Muscle layer of colon (tissue), 2 donors: Measurements from ENCODE around the gene FLYWCH1.

ENCODE experiments used
- H3K27ac ChIP-seq: one replicate; pipeline ENCODE4 v1.7.0; 2013; ENCODE audit warnings: low read depth, mild to moderate bottlenecking, low read length, moderate library complexity
- H3K27me3 ChIP-seq, 2 donors: one replicate each; pipeline ENCODE4 v1.7.0; 2013; ENCODE audit warnings: low read length in 2 of 2, mild to moderate bottlenecking in 2 of 2; ENCODE audit not compliant: insufficient read depth in 2 of 2, control insufficient read depth in 1 of 2
- H3K36me3 ChIP-seq: one replicate; pipeline ENCODE4 v1.7.0; 2013; ENCODE audit warnings: mild to moderate bottlenecking, low read length; ENCODE audit not compliant: insufficient read depth
- H3K4me1 ChIP-seq: one replicate; pipeline ENCODE4 v1.7.0; 2013; ENCODE audit warnings: mild to moderate bottlenecking, low read length; ENCODE audit not compliant: insufficient read depth
- H3K4me3 ChIP-seq, 2 donors: one replicate each; pipeline ENCODE4 v1.7.0; 2013; ENCODE audit warnings: low read length in 2 of 2, low read depth in 1 of 2, mild to moderate bottlenecking in 1 of 2, moderate library complexity in 1 of 2
- H3K9ac ChIP-seq: one replicate; pipeline ENCODE4 v1.7.0; 2013; ENCODE audit warnings: low read length
- H3K9me3 ChIP-seq: one replicate; pipeline ENCODE4 v1.7.0; 2013; ENCODE audit warnings: mild to moderate bottlenecking, low read length
- donor health status: abdominal sarcoma.
- donor health status: Adenocarcinoma of cecum.

The FLYWCH1 gene

GRCh38 chr16:2967721-2968161 lies 56.0 kb downstream of the FLYWCH1 start:
- Histone ChIP-seq H3K36me3 (no peaks in the 10 kb centered on the region), H3K27ac (no peak overlapping the region), H3K4me3 (no peak overlapping the region), H3K9me3 (no peaks in the 10 kb centered on the region), H3K9ac (no peak overlapping the region), H3K27me3 (peaks cover 44 to 83% of the 10 kb centered on the region in 2 donors), H3K4me1 (peaks cover 16% of the 10 kb centered on the region)

DNA sequence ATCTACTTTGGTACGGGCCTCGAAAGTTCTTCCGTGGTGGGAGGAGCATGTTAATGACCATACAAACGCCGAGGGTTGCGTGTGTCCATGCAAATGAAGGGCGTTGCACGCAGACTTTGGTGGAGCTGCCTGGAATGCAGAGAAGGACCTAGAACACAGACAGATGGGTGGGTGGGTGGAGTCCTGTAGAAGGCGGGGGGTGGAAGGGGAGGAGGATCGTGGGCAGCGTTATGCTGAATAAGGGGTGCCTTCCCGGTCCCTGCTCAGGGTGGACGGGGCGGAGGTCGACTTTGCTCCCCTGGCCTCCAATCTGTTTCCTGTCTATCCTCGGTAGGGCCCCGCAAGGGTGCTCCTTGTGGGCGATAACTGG lies 56.6 kb downstream of the FLYWCH1 start:
- Histone ChIP-seq H3K4me1 (peaks cover 16% of the 10 kb centered on the region), H3K9me3 (no peaks in the 10 kb centered on the region), H3K4me3 (peak overlapping the region; percentile 55 to 59), H3K27me3 (peaks cover 42 to 77% of the 10 kb centered on the region in 2 donors), H3K36me3 (no peaks in the 10 kb centered on the region), H3K9ac (no peak overlapping the region), H3K27ac (no peak overlapping the region)

GRCh38 chr16:2968738-2969544 lies 57.2 kb downstream of the FLYWCH1 start, which contains the start of gene PAQR4:
PAQR4 (plus strand) TSS chr16:2969348; CDS start chr16:2969675, 327 bp downstream.
- Histone ChIP-seq H3K36me3 (no peaks in the 10 kb centered on the region), H3K9me3 (no peaks in the 10 kb centered on the region), H3K9ac (no peak within 1 kb of the TSS), H3K27ac (no peak within 1 kb of the TSS), H3K4me3 (peak within 1 kb of the TSS; percentile 55 to 59), H3K4me1 (peaks cover 16% of the 10 kb centered on the region), H3K27me3 (peaks cover 37 to 71% of the 10 kb centered on the region in 2 donors)

DNA sequence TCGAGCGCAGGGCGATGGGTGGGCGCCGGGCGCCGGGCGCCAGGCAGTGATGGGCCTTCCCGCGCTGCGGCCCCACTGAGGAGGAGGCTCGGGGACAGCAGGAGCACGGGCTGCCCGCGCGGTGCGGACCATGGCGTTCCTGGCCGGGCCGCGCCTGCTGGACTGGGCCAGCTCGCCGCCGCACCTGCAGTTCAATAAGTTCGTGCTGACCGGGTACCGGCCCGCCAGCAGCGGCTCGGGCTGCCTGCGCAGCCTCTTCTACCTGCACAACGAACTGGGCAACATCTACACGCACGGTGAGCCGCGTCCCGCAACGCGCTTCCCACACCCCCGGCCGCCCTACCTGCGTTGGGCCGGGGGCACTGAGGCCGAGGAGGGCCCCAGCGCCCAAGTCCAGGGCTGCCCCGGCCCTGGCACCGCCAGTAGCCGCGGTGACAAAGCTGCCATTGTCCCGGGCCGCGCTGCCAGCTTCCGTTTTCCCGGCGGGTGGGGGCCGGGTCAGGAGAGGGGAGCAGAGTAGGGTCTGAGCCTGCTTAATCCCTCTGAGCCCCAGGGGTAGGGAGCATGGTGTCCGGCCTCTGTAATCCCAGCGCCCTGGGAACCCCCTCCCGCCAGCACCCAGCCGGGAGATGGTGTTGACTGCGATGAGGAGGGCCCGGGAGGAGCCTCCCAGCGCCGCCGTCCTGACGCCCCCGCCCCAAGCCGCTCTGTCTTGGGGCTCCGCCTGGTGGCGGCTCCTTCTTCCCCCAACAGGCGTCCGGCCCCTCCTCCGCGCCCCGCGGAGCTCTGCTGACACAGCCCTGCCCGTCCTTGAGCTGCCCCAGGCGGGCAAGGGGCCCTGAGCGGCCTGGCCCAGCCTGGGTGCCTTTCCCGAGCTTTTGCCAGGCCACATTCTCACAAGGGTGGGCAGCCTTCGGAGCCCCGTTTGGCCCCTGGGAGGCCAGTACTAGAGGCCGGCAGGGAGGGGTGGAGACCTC lies 58.1 kb downstream of the FLYWCH1 start:
- H3K27me3 ChIP-seq, result peaks cover 29 to 62% of the 10 kb centered on the region in 2 donors
- no peaks in the 10 kb centered on the region for H3K36me3 ChIP-seq
- no peaks in the 10 kb centered on the region for H3K9me3 ChIP-seq
- peaks cover 9% of the 10 kb centered on the region for H3K4me1 ChIP-seq
- H3K27ac ChIP-seq, result no peak overlapping the region
- H3K9ac ChIP-seq, result no peak overlapping the region
- peak overlapping the region; percentile 55 to 59 for H3K4me3 ChIP-seq

GRCh38 chr16:2970563-2970962 lies 58.8 kb downstream of the FLYWCH1 start:
- H3K27me3 ChIP-seq, result peaks cover 23 to 55% of the 10 kb centered on the region in 2 donors
- peaks cover 9% of the 10 kb centered on the region for H3K4me1 ChIP-seq
- no peaks in the 10 kb centered on the region for H3K9me3 ChIP-seq
- no peak overlapping the region for H3K9ac ChIP-seq
- H3K4me3 ChIP-seq, result no peak overlapping the region
- H3K27ac ChIP-seq, result no peak overlapping the region
- H3K36me3 ChIP-seq, result no peaks in the 10 kb centered on the region

DNA sequence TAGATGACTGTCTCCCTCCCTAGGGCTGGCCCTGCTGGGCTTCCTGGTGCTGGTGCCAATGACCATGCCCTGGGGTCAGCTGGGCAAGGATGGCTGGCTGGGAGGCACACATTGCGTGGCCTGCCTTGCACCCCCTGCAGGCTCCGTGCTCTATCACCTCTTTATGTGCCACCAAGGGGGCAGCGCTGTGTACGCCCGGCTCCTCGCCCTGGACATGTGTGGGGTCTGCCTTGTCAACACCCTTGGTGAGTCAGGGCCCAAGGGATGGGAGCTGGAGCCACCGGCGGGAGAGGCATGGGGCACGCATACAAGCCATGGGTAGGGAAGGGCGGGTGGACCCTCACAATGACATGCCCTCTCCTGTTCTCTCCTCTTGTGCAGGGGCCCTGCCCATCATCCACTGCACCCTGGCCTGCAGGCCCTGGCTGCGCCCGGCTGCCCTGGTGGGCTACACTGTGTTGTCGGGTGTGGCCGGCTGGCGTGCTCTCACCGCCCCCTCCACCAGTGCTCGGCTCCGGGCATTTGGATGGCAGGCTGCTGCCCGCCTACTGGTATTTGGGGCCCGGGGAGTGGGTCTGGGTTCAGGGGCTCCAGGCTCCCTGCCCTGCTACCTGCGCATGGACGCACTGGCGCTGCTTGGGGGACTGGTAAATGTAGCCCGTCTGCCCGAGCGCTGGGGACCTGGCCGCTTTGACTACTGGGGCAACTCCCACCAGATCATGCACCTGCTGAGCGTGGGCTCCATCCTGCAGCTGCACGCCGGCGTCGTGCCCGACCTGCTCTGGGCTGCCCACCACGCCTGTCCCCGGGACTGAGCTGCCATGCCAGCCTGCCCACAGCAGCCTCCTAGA lies 59.6 kb downstream of the FLYWCH1 start:
- H3K27ac ChIP-seq, result no peak overlapping the region
- H3K27me3 ChIP-seq, result peaks cover 15 to 50% of the 10 kb centered on the region in 2 donors
- no peak overlapping the region for H3K9ac ChIP-seq
- no peaks in the 10 kb centered on the region for H3K9me3 ChIP-seq
- no peaks in the 10 kb centered on the region for H3K36me3 ChIP-seq
- no peak overlapping the region for H3K4me3 ChIP-seq
- H3K4me1 ChIP-seq, result peaks cover 9% of the 10 kb centered on the region

- Histone ChIP-seq H3K4me1 (peaks cover 9% of the 10 kb centered on the region), H3K9me3 (no peaks in the 10 kb centered on the region), H3K27ac (no peak overlapping the region), H3K4me3 (no peak overlapping the region), H3K27me3 (peaks cover 15 to 42% of the 10 kb centered on the region in 2 donors), H3K36me3 (no peaks in the 10 kb centered on the region), H3K9ac (no peak overlapping the region)
Measured at GRCh38 chr16:2971985-2972784, 60.5 kb downstream of the FLYWCH1 start.

DNA sequence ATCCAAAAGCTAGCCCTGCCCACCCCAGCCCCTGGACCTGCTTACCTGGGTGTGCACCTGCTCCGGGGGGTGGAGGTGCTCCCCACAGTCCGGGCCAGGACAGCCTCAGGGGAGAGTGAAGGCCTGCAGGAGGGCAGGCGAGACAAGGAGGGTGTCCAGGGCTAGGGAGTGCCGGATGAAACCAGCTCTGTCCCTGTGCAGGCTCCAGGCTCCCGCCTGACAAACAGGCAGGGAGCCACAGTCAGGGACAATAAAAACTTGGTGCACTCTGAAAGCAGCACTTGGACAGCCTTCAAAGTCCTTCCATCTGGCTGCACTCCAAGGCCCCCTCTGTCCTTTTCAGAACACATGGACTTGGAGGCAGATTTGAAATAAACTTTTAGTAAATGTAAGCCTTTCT lies 61.4 kb downstream of the FLYWCH1 start:
- peaks cover 8 to 39% of the 10 kb centered on the region in 2 donors for H3K27me3 ChIP-seq
- no peak overlapping the region for H3K27ac ChIP-seq
- peaks cover 9% of the 10 kb centered on the region for H3K4me1 ChIP-seq
- H3K9me3 ChIP-seq, result no peaks in the 10 kb centered on the region
- no peak overlapping the region for H3K9ac ChIP-seq
- no peaks in the 10 kb centered on the region for H3K36me3 ChIP-seq
- no peak overlapping the region for H3K4me3 ChIP-seq

DNA sequence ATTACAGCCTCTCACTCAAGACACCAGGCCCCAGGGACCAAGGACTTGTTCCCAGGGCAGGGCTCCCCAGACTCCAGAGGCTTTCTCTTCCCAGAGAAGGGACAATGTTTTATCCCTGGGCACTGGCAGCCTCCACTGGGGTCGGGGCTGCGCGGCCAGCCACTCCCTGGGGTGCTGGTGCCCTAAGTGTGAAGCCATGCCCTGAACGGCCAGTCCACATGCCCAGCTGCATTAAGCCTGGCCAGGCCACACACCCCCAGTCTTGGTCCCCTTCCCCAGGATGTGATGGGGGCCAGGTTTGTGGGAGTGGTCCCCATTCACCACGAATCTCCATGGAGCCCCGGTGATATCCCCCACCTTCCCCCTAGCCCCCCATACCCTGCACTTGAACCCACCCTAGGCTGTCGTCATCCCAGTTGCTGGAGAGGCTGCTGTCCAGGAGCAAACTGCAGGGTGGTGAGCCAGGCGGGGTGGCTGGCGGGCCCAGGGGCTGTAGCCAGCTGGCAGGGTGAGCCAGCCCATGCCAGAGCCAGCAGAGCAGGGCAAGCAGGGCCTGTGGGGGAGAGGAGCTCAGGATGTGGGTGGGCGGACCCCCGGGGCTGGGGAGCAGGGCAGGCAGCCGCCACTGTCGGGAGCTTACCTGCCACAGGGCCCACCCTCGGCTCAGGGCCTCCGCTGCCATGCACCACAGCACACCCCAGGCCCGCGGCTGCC lies 62.0 kb downstream of the FLYWCH1 start:
- H3K9me3 ChIP-seq, result no peaks in the 10 kb centered on the region
- H3K9ac ChIP-seq, result no peak overlapping the region
- H3K4me1 ChIP-seq, result peaks cover 2% of the 10 kb centered on the region
- no peak overlapping the region for H3K4me3 ChIP-seq
- H3K36me3 ChIP-seq, result no peaks in the 10 kb centered on the region
- no peak overlapping the region for H3K27ac ChIP-seq
- H3K27me3 ChIP-seq, result peaks cover under 1 to 33% of the 10 kb centered on the region in 2 donors
